HCT116 (cell line): ENCODE measurements around the gene HRH2. TPM values are rescaled to one million over a fixed set of nuclear protein-coding genes. Genes with fewer than 3 reads are reported as not detected.

Experiments used
- ATAC-seq: fragments of 200-7000 bp; cut with Tn5 transposase; 2 replicates; pipeline ENCODE4 v1.9.1; 2020; ENCODE audit warnings: mild to moderate bottlenecking, moderate library complexity
- BruUV-seq: library from RNA; stranded (reverse); fragments of 400-500 nt; replicated peaks from 2 replicates; lab custom pipeline; 2021; lab: Mats Ljungman, UMichigan
- CTCF ChIA-PET: fragments of 300-600 bp; sonication (Branson Sonifier 250); formaldehyde crosslinking; loops from one replicate; lab custom pipeline; 2021; ENCODE audit warnings: antibody characterized with exemption; lab: Charles Lee
- POLR2A ChIA-PET: fragments of 300-600, 350-600 bp; sonication (Branson Sonifier 250); formaldehyde crosslinking; loops from one replicate; lab custom pipeline; 2021; ENCODE audit warnings: antibody characterized with exemption; lab: Charles Lee
- RAD21 ChIA-PET, 2 experiments: fragments of 300-600 bp; sonication (Branson Sonifier 250); formaldehyde crosslinking; loops; one replicate each; lab custom pipeline; 2023; ENCODE audit warnings: low total read pairs in 2 of 2; ENCODE audit not compliant: uncharacterized antibody in 2 of 2, unreplicated experiment in 2 of 2, low non-redundant PET in 1 of 2; lab: Charles Lee
- DNase-seq: peaks from one replicate; pipeline ENCODE4 v3.0.0-alpha.2; 2010; ENCODE audit warnings: low read depth, low spot score
- H2AFZ ChIP-seq: fragments of 200-600 bp; shearing (Covaris generic), sonication (generic); 2 replicates; pipeline ENCODE4 v1.6.1; 2017; ENCODE audit warnings: low read depth, mixed run types, mixed read lengths, antibody characterized with exemption, low read length; ENCODE audit not compliant: poor library complexity, severe bottlenecking
- H3K27ac ChIP-seq: 2 replicates; pipeline ENCODE4 v1.5.1; 2012; ENCODE audit warnings: low read depth, low read length
- H3K27me3 ChIP-seq: fragments of 200-600 bp; sonication (generic); 2 replicates; pipeline ENCODE4 v1.6.1; 2016; ENCODE audit warnings: mixed run types, low read length, mixed read lengths; ENCODE audit not compliant: insufficient read depth
- H3K36me3 ChIP-seq, 2 experiments: fragments of 200-500 bp in 1 of 2; fragments of 200-600 bp in 1 of 2; sonication (Bioruptor generic) in 1 of 2; sonication (generic) in 1 of 2; 2 replicates each; pipeline versions ENCODE4 v1.5.1 to v1.6.1; 2014 to 2016; ENCODE audit warnings: low read length in 2 of 2, inconsistent platforms in 1 of 2, mixed read lengths in 1 of 2, mixed run types in 1 of 2; ENCODE audit not compliant: insufficient read depth in 2 of 2, control insufficient read depth in 1 of 2
- H3K4me1 ChIP-seq, 2 experiments: fragments of 200-600 bp in 1 of 2; sonication (generic) in 1 of 2; 2 replicates each; pipeline versions ENCODE4 v1.5.1 to v1.6.1; 2012 to 2017; ENCODE audit warnings: low read length in 2 of 2, inconsistent platforms in 1 of 2, mild to moderate bottlenecking in 1 of 2, mixed read lengths in 1 of 2, mixed run types in 1 of 2, moderate library complexity in 1 of 2; ENCODE audit not compliant: insufficient read depth in 2 of 2, control insufficient read depth in 1 of 2
- H3K4me2 ChIP-seq: fragments of 200-600 bp; sonication (generic); 2 replicates; pipeline ENCODE4 v1.6.1; 2017; ENCODE audit warnings: mixed run types, low read length, mixed read lengths
- H3K4me3 ChIP-seq, 2 experiments: fragments of 200-600 bp in 1 of 2; sonication (generic) in 1 of 2; replicated peaks in 1 of 2; 2 replicates each; pipeline ENCODE4 v1.5.1; 2011 to 2016; ENCODE audit warnings: low read length in 2 of 2, control low read depth in 1 of 2, low read depth in 1 of 2, mild to moderate bottlenecking in 1 of 2, mixed read lengths in 1 of 2, mixed run types in 1 of 2
- H3K79me2 ChIP-seq: fragments of 200-600 bp; sonication (generic); 2 replicates; pipeline ENCODE4 v1.6.1; 2017; ENCODE audit warnings: mild to moderate bottlenecking, mixed run types, low read length, moderate library complexity, mixed read lengths; ENCODE audit not compliant: insufficient read depth
- H3K9ac ChIP-seq: fragments of 200-600 bp; sonication (generic); 2 replicates; pipeline ENCODE4 v1.6.1; 2016; ENCODE audit warnings: low read length, mixed read lengths
- H3K9me2 ChIP-seq: fragments of 200-600 bp; sonication (generic), shearing (Covaris generic); 2 replicates; pipeline ENCODE4 v1.6.1; 2017; ENCODE audit warnings: mixed run types, mild to moderate bottlenecking, moderate library complexity; ENCODE audit not compliant: insufficient read depth
- H3K9me3 ChIP-seq, 2 experiments: fragments of 200-500 bp in 1 of 2; fragments of 200-600 bp in 1 of 2; sonication (Bioruptor generic) in 1 of 2; sonication (generic) in 1 of 2; 2 replicates each; pipeline ENCODE4 v1.6.1; 2014 to 2017; ENCODE audit warnings: low read length in 2 of 2, mixed read lengths in 2 of 2, inconsistent platforms in 1 of 2, low read depth in 1 of 2, mild to moderate bottlenecking in 1 of 2, mixed run types in 1 of 2, moderate library complexity in 1 of 2; ENCODE audit not compliant: control insufficient read depth in 1 of 2, insufficient read depth in 1 of 2
- H4K20me1 ChIP-seq: fragments of 200-600 bp; sonication (generic), shearing (Covaris generic); 2 replicates; pipeline ENCODE4 v1.6.1; 2017; ENCODE audit warnings: mixed run types, mild to moderate bottlenecking, moderate library complexity; ENCODE audit not compliant: insufficient read depth
- CBX3 ChIP-seq: IDR thresholded peaks from 2 replicates; pipeline ENCODE4 v1.6.1; 2012; ENCODE audit warnings: low read depth
- CEBPB ChIP-seq: IDR thresholded peaks from 2 replicates; pipeline ENCODE4 v1.6.1; 2012; ENCODE audit warnings: low read depth
- ELF1 ChIP-seq: IDR thresholded peaks from 2 replicates; pipeline ENCODE4 v1.6.1; 2012; ENCODE audit warnings: low read depth, borderline replicate concordance
- EZH2 ChIP-seq: fragments of 200-600 bp; sonication (generic); IDR thresholded peaks from 2 replicates; pipeline ENCODE4 v1.6.1; 2017; ENCODE audit warnings: antibody characterized with exemption, mixed run types
- FOSL1 ChIP-seq: IDR thresholded peaks from 2 replicates; pipeline ENCODE4 v1.6.1; 2012; ENCODE audit warnings: low read depth
- JUND ChIP-seq: IDR thresholded peaks from 2 replicates; pipeline ENCODE4 v1.6.1; 2012
- POLR2AphosphoS5 ChIP-seq: IDR thresholded peaks from 2 replicates; pipeline ENCODE4 v1.6.1; 2011; ENCODE audit warnings: mild to moderate bottlenecking, low read depth, low read length, moderate library complexity
- RAD21 ChIP-seq: IDR thresholded peaks from 2 replicates; pipeline ENCODE4 v1.6.1; 2012; ENCODE audit warnings: low read depth, mild to moderate bottlenecking
- SP1 ChIP-seq: IDR thresholded peaks from 2 replicates; pipeline ENCODE4 v1.6.1; 2012; ENCODE audit warnings: low read depth
- SRF ChIP-seq: IDR thresholded peaks from 2 replicates; pipeline ENCODE4 v1.6.1; 2012; ENCODE audit warnings: low read depth
- TCF7L2 ChIP-seq: IDR thresholded peaks from 2 replicates; pipeline ENCODE4 v1.7.0; 2011; ENCODE audit warnings: borderline replicate concordance, inconsistent platforms; ENCODE audit not compliant: insufficient read depth, insufficient read length; ENCODE audit errors: extremely low read depth
- YY1 ChIP-seq: IDR thresholded peaks from 2 replicates; pipeline ENCODE4 v1.6.1; 2011; ENCODE audit warnings: low read length, low read depth, moderate library complexity, mild to moderate bottlenecking; ENCODE audit not compliant: insufficient replicate concordance; ENCODE audit errors: extremely low read depth
- ZFX ChIP-seq: fragments of 450-650 bp; IDR thresholded peaks from 2 replicates; pipeline ENCODE4 v1.6.1; 2017
- ZNF274 ChIP-seq: fragments of 200-500 bp; sonication (Bioruptor generic); IDR thresholded peaks from 2 replicates; pipeline ENCODE4 v1.6.1; 2014; ENCODE audit warnings: mild to moderate bottlenecking, low read depth, low read length, inconsistent platforms
- intact Hi-C: fragments of 100-400 bp; cut with micrococcal nuclease; formaldehyde crosslinking; loops from 2 replicates; pipeline ENCODE4 v1.10.0; 2022
- total RNA-seq: library from RNA; stranded (reverse); gene quantifications from one replicate; pipeline ENCODE4 v1.2.1, GENCODE V29; 2021; ENCODE audit not compliant: unreplicated experiment
- TF ChIP-seq, protein P1 (sequence below): IDR thresholded peaks from 2 replicates; pipeline ENCODE4 v1.6.1; 2012
- TF ChIP-seq, protein P2 (sequence below): IDR thresholded peaks from 2 replicates; pipeline ENCODE4 v1.6.1; 2012
- TF ChIP-seq, protein P3 (sequence below): IDR thresholded peaks from 2 replicates; pipeline ENCODE4 v1.6.1; 2011; ENCODE audit warnings: mild to moderate bottlenecking, low read length, moderate library complexity; ENCODE audit not compliant: insufficient replicate concordance; ENCODE audit errors: extremely low read depth

The HRH2 gene
- total RNA-seq, 1 experiment from 2014 or later = 0.12 TPM

DNA sequence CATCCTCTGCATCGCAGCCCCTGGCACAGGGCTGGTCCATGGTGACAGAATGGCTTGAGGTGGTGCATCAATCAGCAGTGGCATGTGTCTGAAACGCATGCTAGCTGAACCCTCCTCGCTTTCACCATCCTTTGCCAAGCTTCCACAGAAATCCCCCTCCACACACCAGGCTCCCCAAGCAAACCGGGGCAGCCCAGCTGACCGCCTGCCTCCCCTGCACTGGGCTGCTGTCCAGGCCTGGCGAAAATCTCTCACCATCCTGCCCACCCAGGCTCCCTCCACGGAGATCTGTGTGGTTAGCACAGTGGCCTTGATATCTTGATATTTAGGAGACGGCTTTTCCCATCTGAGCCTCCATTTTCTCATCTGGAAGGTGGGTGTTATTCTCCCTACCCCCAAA is 905 bp upstream of the HRH2 start (continued):
- TF ChIP-seq RAD21 (no peak), POLR2AphosphoS5 (no peak), FOSL1 (no peak), ZNF274 (no peak), EZH2 (no peak)
- TF ChIP-seq, protein P1, sequence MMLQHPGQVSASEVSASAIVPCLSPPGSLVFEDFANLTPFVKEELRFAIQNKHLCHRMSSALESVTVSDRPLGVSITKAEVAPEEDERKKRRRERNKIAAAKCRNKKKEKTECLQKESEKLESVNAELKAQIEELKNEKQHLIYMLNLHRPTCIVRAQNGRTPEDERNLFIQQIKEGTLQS = no peak

DNA sequence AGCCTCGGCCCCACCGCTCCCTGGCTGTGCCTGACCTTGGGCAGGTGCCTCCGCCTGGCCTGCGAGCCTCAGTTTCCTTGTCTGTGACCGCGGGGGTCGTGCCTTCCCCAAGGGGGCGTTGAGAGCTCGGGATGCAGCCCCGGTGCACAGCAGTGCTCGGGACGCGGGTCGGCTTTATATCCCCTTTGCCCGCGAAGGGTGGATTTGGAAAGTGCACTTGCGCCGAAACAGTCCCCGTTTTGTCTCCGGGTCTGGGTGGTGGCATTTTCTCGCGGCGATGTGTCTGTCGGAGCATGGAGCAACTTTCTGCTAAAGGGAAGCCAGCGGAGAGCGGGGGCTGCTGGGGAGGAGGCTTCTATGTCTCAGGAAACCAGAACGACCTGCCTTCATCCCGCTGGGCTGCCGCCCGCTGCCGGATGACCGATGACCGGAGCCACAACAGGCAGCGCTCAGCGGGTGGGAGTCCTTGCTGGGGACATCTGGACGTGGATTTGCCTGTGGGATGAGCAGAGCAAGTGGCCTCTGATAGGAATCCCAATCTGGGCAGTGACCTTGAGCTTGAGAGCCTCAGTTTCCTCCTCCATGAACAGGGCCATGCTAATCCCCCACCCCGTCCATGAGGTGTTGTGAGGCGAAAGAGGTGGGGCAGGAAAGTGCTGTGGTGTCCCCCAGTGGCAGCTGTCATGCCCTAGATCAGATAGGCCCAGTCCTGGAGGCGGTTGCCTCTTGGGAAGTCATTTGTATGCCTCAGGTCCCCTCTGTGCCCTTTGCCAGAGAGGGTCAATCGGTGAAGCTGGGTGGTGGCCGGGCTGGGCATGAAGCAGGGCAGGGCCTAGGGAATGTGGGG is 651 bp downstream of the HRH2 start:
- intact Hi-C loops = no loop called here
- Histone ChIP-seq H3K9me2 (no peaks in the 10 kb centered on the region), H3K4me2 (no peak overlapping the region), H4K20me1 (no peaks in the 10 kb centered on the region), H3K36me3 (no peaks in the 10 kb centered on the region), H2AFZ (no peak overlapping the region), H3K4me1 (no peaks in the 10 kb centered on the region), H3K27ac (no peak overlapping the region), H3K4me3 (no peak overlapping the region), H3K9me3 (no peaks in the 10 kb centered on the region), H3K27me3 (no peaks in the 10 kb centered on the region), H3K79me2 (no peaks in the 10 kb centered on the region), H3K9ac (no peak overlapping the region)
- POLR2A ChIA-PET = no interaction called here
- ATAC-seq (no peak), DNase-seq (no peak)
- RAD21 ChIA-PET = no interaction called here
- TF ChIP-seq SRF (no peak), ZNF274 (no peak), POLR2AphosphoS5 (no peak), YY1 (no peak), SP1 (no peak), ZFX (no peak), FOSL1 (no peak), ELF1 (no peak), TCF7L2 (no peak), RAD21 (no peak), CBX3 (no peak), JUND (no peak), CEBPB (no peak), EZH2 (no peak)
- TF ChIP-seq, protein P2, sequence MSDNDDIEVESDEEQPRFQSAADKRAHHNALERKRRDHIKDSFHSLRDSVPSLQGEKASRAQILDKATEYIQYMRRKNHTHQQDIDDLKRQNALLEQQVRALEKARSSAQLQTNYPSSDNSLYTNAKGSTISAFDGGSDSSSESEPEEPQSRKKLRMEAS = no peak
- TF ChIP-seq, protein P3, sequence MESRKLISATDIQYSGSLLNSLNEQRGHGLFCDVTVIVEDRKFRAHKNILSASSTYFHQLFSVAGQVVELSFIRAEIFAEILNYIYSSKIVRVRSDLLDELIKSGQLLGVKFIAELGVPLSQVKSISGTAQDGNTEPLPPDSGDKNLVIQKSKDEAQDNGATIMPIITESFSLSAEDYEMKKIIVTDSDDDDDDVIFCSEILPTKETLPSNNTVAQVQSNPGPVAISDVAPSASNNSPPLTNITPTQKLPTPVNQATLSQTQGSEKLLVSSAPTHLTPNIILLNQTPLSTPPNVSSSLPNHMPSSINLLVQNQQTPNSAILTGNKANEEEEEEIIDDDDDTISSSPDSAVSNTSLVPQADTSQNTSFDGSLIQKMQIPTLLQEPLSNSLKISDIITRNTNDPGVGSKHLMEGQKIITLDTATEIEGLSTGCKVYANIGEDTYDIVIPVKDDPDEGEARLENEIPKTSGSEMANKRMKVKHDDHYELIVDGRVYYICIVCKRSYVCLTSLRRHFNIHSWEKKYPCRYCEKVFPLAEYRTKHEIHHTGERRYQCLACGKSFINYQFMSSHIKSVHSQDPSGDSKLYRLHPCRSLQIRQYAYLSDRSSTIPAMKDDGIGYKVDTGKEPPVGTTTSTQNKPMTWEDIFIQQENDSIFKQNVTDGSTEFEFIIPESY = no peak
- TF ChIP-seq, protein P1 = no peak
- BruUV-seq = no TSS peak
- CTCF ChIA-PET = no interaction called here
